Mucosa of descending colon (tissue), 3 donors: ENCODE results near the gene AFTPH. TPM values are rescaled to one million over a fixed set of nuclear protein-coding genes. Genes with fewer than 3 reads are reported as not detected.

Experiments
- ATAC-seq: fragments of 200-7000 bp; cut with Tn5 transposase; one replicate; pipeline ENCODE4 v1.9.1; 2020; ENCODE audit warnings: mild to moderate bottlenecking, moderate library complexity
- DNase-seq, 3 donors: peaks; one replicate each; pipeline ENCODE4 v3.0.0-alpha.2; 2020
- H3K36me3 ChIP-seq: fragments of 200-600 bp; one replicate; pipeline ENCODE4 v1.8.0; 2021; ENCODE audit warnings: low read depth, mild to moderate bottlenecking
- H3K4me1 ChIP-seq: fragments of 200-600 bp; one replicate; pipeline ENCODE4 v1.8.0; 2021; ENCODE audit warnings: low read depth, mild to moderate bottlenecking
- H3K4me3 ChIP-seq: fragments of 200-600 bp; one replicate; pipeline ENCODE4 v1.8.0; 2021; ENCODE audit warnings: mild to moderate bottlenecking
- H3K9me3 ChIP-seq: fragments of 200-600 bp; one replicate; pipeline ENCODE4 v1.8.0; 2021; ENCODE audit warnings: mild to moderate bottlenecking
- CTCF ChIP-seq: fragments of 200-600 bp; IDR thresholded peaks from one replicate; pipeline ENCODE4 v1.8.0; 2022; ENCODE audit warnings: antibody characterized with exemption, mild to moderate bottlenecking
- intact Hi-C, 2 donors: fragments of 100-400 bp; cut with DNase I in 1 of 2; cut with micrococcal nuclease in 1 of 2; formaldehyde crosslinking; loops; one replicate each; pipeline versions ENCODE4 v1.11.0 to v1.11.1; 2022; cut with DNase I, micrococcal nuclease
- total RNA-seq, 3 donors: library from RNA; stranded (reverse); fragmentation: NEBNext Ultra II Directional in 2 of 3; extraction: Animal tissue kit (Norgen Biotek cat#: 25700) in 2 of 3; gene quantifications; one replicate each; pipeline versions ENCODE4 v1.2.1 to v1.2.4, GENCODE V29; 2021 to 2023
- donor health status: DM: no; HTN: no; CAD: no; lungs with moderate emphysema.
- donor health status: DM: no; HTN: no; CAD: no.
- donor health status: DM: no; HTN: yes; CAD: no.

AFTPH gene
- total RNA-seq, 3 donors from 2014 or later = 45.9 to 61.2 (median 50.4) TPM

- DNase-seq = no peak
- no peak for TF ChIP-seq CTCF
- Histone ChIP-seq H3K4me3 (no peak overlapping the region), H3K36me3 (no peaks in the 10 kb centered on the region), H3K4me1 (no peaks in the 10 kb centered on the region), H3K9me3 (no peaks in the 10 kb centered on the region)
- intact Hi-C loops = loop anchor here (5.0 kb wide), 1 partner anchor 153 kb away; no protein-coding TSS in a partner anchor
- no peak for ATAC-seq
These were observed 38.8 kb upstream of the AFTPH start for GRCh38 chr2:64485331-64485730.

- H3K9me3 ChIP-seq = no peaks in the 10 kb centered on the region
- intact Hi-C loops = loop anchor here (5.0 kb wide), 1 partner anchor 154 kb away; no protein-coding TSS in a partner anchor
- H3K4me3 ChIP-seq = no peak overlapping the region
- no peak for DNase-seq
- no peaks in the 10 kb centered on the region for H3K4me1 ChIP-seq
- TF ChIP-seq CTCF = no peak
- peak; percentile 39 for ATAC-seq
- no peaks in the 10 kb centered on the region for H3K36me3 ChIP-seq
These were observed 38.2 kb upstream of the AFTPH start for GRCh38 chr2:64485961-64486360.

- H3K36me3 ChIP-seq = no peaks in the 10 kb centered on the region
- no peak for TF ChIP-seq CTCF
- DNase-seq (no peak), ATAC-seq (peak; percentile 46)
- no peak overlapping the region for H3K4me3 ChIP-seq
- H3K9me3 ChIP-seq = no peaks in the 10 kb centered on the region
- H3K4me1 ChIP-seq = no peaks in the 10 kb centered on the region
- intact Hi-C loops = loop anchor here (5.0 kb wide), 1 partner anchor 155 kb away; no protein-coding TSS in a partner anchor
These were observed 36.7 kb upstream of the AFTPH start for GRCh38 chr2:64487256-64488049.

GRCh38 chr2:64488050-64488974, 35.8 kb upstream of the AFTPH start:
- intact Hi-C loops = loop anchor here (5.0 kb wide), 1 partner anchor 156 kb away; no protein-coding TSS in a partner anchor
- Histone ChIP-seq H3K9me3 (no peaks in the 10 kb centered on the region), H3K36me3 (no peaks in the 10 kb centered on the region), H3K4me1 (no peaks in the 10 kb centered on the region), H3K4me3 (no peak overlapping the region)
- peak; percentile 88 for ATAC-seq
- DNase-seq = peak; percentile 68 to 86 (median 84)
- TF ChIP-seq CTCF = peak; percentile 93

GRCh38 chr2:64489081-64489751, 34.9 kb upstream of the AFTPH start:
- intact Hi-C loops = loop anchor here (5.0 kb wide), 1 partner anchor 157 kb away; no protein-coding TSS in a partner anchor
- TF ChIP-seq CTCF = no peak
- H3K9me3 ChIP-seq = no peaks in the 10 kb centered on the region
- ATAC-seq = no peak
- H3K4me1 ChIP-seq = no peaks in the 10 kb centered on the region
- H3K36me3 ChIP-seq = no peaks in the 10 kb centered on the region
- no peak overlapping the region for H3K4me3 ChIP-seq
- DNase-seq = no peak
